Hematopoietic multipotent progenitor cell treated with erythropoietin and hydrocortisone succinate and interleukin-3 and kit ligand, for 17 days (in vitro differentiated cells): Measurements from ENCODE around the gene DMAC1.

Source experiments
- DNase-seq: peaks from one replicate; pipeline ENCODE4 v3.0.0-alpha.2; 2015; ENCODE audit warnings: low spot score

DMAC1 gene

DNA sequence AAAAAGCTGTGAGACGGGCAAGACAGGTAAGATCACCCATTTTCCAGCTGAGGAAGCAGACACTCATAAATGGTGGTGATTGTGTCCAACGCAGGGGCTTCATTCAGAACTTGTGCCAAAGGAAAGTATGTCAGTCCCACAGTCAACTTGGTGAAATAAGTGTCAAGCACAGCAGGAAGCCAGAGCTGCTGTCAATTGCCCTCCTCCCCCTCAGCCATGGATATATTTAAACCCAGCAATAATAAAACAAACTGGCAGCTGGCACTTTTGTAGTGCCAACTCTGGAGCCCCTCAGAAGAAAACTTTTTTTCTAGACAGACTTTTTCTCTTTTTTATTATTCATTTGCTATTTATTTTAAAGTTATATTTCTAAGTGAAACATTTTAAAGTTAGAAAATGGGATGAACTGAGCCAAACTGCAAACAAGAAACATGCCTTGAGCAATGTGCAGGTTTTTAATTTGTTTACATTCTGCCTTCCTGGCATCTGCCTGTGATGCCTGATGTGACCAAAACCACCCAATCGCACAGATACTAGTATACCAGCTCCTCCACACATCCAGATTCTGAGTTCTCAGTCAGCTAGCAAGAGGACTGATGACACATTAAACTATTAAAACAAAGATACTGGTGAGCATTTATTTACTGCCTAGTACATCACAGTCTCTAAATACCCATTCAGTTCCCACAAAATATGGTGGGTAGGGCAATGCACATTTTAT lies 17.0 kb downstream of the DMAC1 start:
- DNase-seq = no peak

DNA sequence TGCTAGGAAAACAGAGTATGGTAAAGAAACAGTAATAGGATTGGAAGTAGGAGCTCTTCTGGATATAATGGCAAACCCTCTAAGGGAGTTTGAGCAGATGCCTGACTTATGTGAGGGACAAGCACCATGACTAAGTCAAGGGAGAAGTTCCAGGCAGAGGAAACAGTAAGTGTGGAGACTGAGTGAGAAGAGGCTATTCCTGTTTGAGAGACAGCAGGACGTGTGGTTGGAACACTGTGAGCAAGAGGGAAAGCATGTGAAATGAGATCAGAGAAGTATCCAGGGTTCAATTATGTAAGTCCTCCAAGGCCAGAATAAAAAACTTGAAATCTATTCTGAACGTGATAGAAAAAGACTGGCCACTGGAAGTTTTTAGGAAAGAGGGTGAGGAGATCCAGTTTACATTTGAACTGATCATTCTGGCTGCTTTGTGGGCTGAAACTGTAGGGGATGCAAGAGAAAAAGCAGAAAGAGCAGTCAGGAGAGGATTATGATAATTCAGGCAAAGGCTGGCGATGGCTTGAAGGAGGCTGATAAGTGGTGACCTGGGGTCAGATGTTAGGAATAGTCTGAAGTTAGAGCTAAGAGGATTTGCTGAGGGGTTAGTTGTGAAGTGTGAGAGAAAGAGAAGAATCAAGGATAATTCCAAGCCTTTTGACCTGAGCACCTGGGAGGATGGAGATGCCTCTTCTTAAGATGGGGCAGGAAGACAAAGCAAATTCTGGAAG lies 19.2 kb downstream of the DMAC1 start:
- DNase-seq = no peak

DNA sequence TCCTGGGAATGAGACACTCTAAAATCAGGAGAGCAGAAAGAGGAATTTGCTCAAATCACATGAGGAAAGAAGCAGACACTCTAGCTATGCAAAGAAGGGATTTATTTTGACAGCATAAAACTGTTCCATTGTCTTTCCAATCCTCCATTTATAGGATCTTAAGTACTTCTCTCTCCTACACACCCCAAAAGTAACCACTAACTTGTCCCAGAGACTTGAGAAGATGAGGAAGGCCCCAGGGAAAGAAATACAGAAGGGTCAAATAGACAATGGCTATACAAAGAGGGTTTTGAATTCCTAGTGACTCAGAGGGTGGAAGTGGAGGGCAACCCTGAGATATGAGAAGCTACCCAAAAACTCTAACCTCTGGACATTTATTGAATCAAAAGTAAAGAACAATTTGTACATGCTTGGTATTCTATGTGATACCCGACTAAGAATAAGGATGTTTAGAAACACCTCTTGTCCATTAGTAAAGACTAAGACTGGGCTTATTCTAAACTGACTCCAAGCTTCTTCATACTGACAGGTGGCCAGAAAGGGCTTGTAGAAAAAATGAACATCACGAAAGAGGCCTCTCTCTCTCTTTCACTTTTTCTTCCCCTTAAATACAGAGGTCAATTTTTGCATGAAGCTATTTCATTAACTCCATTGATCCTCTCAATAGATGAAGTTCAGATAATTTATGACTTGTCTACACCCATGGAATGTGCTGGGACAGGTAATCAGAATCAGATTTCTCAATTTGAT lies 20.6 kb downstream of the DMAC1 start:
- no peak for DNase-seq

DNA sequence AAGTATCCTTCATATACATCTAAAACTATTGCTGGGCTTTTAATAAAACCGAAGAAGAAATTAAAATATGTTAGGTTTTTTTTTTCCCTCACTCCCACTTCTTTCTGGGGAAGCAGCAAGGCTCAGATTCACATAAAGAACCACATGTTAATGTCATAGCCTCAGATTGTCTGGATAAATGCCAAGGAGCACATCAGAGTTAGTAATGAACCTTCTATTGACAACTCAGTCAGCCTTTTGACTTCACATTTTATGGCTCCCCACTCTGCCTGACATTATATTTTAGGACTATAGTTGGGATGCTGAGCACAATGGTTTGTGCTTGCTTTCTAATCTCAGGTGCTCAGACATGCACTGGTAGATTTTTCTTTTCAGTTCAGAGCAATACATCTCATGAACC lies 21.8 kb downstream of the DMAC1 start:
- no peak for DNase-seq

DNA sequence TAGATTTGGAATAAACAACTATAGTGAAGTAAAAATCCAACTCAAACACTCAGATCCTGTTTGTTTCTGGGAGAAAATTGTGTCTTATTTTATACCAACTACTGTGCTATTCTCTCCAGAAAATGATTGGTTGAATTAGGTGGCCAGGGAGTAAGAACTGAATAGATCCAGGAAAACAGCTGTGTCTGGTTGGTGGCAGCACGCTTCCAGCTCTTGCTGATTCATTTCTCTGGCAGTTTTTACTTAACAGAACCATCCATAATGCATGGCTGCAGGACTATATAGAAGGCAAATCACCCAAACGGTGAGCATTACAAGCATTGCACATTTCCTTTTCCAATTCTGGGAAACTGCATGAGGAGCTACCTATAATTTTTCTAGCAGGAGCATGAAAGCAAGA lies 29.5 kb downstream of the DMAC1 start:
- no peak for DNase-seq

DNA sequence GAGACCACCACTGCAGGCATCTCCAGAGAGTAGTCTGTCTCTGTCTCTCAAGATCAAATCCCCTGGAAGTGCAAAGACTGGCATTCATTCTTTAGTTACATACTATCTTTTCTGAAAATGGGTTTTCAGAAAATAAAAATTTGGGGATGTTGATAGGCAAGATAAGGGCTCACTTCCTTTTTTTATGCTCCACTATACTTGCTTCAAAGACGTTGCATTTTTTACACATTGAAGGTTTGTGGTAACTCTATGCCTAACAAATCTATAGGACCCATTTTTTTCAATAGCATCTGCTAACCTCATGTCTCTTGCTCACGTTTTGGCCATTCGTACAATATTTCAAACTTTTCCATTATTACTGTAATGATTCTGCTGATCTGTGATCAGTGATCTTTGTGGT lies 37.0 kb downstream of the DMAC1 start:
- no peak for DNase-seq

DNA sequence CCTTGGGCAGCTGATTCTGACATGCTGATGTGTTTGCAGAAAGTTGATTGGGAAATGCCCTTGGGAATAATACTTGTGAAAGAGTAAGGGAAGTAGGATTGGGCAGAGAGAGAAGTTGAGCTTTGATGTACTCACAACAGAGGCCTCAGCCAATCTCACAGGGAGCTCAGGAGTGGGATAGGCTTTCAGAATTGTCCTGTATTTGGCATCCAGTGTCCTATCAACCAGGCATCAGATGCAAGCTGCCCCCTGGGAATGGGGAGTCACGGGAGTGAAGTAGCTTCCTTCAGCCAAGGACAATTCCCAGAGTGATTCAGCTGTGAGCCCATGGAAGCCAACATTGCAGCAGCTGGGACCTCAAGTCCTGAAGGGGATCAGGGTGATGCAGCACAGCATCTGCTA lies 39.6 kb downstream of the DMAC1 start:
- DNase-seq = no peak

DNA sequence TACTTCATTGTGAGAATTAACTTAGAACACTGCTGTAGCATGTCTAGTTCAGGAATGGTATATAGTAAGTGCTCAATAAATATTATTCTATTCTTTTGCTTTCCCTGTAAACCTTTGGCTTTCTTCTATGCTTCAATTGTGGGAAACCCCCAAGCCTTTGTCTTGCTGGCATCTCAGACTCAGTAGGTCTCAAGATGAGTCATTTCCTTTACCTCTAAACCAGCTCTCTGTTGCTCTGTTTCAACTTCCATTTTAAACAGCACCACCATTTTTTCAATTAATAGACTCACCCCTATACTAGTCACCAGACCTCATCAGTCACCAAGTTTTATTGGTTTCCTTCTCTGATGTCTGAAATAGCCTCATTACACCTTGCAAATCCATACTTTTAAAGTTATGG lies 43.5 kb downstream of the DMAC1 start:
- DNase-seq = no peak

DNA sequence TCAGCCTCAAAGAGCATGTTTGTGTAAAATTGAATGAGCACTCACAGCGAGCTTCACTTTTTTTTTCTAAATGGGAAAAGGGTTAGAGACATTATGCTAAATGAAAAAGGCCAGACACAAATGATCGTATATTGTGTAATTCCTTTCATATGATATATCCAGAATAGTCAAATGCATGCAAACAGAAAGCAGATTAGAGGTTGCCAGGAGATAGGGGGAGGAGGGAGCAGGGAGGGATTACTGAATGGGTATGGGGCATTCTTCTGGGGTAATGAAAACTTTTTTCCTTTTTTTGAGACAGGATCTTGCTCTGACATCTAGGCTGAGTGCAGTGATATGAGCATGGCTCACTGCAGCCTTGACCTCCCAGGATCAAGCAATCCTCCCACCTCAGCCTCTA lies 47.1 kb downstream of the DMAC1 start:
- no peak for DNase-seq
